ENCODE measurements around the gene KCNF1.

KCNF1 gene

DNA sequence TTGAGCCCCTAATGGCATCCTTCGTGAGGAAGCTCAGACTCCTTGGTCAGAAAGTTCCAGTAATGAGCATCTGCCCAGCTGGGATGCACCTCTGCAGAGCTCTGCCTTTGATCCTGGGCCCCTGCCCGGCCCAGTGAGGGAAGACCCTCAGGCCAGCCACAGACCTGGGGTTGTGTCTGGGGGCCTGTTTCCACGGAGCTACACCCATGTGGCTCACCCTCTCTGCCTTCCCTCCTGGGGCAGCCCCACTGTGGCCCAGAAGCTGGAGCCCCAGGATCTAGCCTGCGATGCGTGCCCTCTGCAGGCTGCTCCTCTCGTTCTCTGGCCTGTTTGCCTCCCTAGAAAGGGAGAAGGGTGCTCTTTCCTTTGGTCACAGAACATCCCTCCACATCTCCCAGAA lies 9.8 kb downstream of the KCNF1 start:
- no peak for DNase-seq

DNA sequence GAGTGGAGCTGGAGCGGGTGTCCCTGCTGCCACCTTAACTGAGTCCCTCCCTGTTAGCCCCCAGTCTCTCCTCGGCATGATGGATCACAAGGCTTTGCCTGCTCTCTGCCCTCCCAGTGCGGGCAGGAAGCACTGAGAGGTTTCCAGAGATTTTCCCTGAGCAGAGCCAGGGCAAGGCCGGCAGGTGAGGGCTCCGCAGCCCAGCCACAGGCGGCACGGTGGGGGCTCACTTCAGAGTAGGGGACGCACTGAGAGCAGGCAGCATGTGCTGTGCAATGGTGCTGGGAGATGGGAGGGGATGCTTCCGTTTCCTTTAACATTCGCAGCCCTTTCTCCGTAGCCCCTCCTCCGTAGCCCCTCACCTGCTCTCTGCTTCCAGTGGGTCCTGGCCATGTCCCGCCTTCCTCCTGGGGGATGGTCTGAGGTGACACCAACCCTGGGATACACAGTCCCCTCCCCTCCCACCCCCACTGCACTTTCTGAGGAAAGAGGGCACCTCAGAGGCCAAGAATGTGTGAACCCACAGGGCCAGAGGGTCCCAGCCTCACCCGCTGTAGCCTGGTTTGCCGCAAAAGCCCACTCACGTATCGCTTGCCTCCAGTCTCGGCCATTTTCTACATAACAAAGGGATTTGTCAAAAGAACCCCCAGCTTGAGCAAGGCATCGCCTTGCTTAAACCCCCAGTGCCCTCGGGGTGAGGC lies 10.7 kb downstream of the KCNF1 start:
- DNase-seq: no peak

DNA sequence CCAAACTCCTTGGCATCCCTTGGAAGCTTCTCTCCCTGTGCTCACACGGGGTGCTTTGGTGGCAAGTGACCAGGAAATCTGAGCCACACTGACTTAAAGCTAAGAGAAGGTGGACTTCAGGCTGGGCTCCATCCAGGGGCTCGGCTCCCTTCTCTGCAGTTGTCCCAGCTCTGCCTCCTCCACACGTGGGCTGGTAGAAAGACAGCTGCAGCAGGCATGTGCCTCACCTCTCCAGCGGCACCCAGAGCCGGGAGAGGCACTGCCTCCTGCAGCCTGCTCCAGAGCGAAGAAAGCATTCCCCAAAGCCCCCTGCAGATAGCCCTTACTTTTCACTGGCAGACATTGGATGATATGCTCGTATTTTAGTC lies 11.3 kb downstream of the KCNF1 start:
- no peak for DNase-seq

DNA sequence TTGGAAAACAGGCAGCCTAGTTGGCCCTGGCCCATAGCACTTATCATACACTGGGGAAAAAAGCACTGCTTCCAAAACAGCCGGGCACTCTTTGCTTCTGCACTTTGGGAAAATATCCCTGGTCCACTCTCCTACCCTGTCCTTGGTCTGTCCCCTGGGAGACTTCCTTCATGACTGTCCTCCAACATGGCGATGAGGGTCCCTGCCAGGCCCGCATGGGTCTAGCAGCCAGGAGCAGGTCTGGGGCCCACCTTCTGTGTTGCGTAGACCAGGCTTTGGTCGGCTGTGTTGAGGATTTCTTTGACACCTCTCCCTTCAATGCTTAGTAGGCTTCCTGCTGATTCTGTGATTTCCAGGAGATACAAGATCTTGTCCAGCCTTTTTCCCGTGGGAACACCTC lies 12.2 kb downstream of the KCNF1 start:
- no peak for DNase-seq

DNA sequence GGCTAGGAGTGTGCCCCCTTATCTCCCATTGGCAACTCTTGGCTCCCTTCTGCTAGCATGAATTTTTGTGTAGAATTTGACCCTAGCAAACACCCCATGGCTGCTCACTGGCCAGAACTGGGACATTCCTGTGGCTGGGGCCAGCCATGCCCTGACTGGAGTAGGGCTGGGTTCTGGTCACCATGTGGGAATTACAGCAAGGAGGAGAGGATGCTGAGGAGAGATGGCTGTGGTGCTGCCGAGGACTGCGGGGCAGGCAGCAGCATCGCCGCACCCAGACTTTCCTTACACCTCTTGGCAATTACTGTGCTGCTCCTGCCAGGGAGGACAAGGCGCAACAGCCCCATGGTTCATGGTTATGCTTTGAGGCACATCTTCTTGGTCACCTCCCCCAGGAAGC lies 12.7 kb downstream of the KCNF1 start:
- DNase-seq: no peak

DNA sequence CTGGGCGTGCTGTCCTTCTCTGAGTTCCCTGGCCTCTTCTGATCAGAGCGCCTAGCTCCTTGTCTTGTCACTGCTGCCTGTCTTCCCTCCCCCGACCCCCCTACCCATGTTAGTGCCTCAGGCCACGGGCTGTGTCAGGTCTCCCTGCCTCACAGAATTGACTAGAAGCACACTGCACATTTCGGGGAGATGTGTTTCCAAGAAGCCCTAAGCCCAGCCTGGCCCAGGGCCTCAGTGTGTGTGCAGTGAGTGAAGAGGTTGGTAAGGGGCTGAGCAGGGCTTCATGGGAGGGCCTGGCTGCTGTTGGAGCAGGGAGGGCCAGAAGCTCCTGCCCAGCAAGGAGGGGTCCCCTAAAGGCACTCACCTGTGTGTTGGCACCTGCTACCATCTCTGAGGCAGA lies 13.1 kb downstream of the KCNF1 start:
- no peak for DNase-seq

DNA sequence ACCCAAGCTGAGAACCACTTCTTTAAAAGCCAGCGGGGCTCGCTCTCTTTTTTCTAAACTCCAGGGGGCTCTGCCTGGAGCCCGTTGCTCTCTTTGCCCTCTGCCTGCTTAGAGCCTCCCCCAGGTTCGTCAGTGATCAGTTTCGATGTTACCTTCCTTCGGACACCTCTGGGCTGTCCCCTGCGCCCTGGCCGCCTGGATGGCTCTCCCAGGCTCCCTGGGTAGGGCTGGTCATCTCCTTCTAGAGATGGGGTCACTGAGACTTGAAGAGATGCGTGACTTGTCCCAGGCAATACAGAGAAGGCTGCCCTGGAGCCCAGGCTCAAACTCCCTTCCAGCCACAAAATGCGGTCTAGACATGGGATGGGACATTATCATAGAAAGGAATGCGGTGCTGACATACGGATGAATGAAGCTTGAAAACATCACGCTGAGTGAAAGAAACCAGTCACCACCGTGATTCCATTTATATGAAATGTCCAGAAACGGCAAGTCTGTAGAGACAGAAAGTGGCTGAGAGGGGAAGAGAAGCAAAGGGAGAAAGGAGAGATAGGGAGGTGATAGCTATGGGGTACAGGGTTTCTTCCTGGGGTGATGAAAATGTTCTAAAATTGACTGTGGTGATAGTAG lies 14.6 kb downstream of the KCNF1 start:
- DNase-seq: no peak

DNA sequence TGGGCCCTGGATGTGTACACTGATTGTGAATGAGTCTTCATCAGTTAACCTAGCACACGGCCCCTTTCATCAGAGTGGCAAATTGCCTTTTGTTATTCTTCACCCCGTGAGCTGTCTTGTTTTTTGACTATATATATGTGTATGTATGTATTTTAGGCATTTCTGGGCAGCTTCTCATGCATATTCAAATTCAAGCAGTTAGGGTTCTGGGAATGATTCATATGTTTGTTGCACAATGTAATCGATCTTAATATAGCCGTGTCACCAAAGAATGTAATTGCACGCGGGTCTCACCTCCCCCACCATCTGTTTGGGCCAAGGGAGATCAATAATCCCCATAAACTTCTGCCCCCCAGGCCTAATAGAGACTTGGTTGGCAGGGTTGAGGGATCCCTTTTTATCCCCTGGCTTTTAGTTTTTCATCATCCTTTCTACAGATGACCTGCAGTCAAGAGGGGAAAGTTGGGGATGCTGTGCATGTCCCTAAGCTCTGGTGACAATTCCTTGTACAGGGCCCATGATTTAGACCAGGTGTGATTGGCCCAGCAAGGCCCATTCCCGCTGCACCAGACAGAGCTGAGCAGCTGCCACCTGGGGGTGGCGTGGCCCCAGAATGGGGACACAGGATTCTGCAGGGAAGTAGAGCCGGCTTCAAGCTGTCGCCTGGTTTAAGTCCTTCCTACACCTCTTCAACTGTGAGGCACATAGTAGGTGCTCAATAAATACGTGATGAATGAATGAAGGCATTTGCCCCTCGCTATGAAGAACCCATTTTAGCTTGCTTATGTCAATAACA lies 19.2 kb downstream of the KCNF1 start:
- no peak for DNase-seq

DNA sequence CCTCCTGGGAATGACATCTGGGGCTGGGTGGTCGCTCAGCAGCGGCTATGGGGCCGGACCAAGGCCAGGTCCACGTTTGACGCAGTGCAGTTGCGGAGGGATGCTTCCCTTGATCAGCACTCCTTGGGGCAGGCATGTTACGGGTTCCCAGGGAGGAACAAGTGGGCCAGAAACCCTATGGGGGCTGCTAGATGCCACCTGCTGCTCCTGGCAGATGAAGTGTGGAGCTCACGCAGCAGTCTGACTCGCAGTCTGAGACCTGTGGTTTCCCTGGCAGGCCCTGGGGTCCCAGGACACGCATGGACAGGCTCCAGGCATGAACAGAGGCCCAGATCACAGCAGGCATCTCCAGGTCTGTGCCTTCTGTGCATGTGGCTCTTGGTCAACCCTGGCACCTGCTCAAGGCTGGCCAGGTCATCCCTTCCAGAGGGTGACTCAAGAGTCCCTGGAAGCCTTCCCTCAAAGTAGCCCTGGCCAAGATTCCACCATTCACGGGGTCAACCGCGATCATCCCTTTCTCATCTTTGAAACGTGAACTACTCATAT lies 20.0 kb downstream of the KCNF1 start:
- no peak for DNase-seq

DNA sequence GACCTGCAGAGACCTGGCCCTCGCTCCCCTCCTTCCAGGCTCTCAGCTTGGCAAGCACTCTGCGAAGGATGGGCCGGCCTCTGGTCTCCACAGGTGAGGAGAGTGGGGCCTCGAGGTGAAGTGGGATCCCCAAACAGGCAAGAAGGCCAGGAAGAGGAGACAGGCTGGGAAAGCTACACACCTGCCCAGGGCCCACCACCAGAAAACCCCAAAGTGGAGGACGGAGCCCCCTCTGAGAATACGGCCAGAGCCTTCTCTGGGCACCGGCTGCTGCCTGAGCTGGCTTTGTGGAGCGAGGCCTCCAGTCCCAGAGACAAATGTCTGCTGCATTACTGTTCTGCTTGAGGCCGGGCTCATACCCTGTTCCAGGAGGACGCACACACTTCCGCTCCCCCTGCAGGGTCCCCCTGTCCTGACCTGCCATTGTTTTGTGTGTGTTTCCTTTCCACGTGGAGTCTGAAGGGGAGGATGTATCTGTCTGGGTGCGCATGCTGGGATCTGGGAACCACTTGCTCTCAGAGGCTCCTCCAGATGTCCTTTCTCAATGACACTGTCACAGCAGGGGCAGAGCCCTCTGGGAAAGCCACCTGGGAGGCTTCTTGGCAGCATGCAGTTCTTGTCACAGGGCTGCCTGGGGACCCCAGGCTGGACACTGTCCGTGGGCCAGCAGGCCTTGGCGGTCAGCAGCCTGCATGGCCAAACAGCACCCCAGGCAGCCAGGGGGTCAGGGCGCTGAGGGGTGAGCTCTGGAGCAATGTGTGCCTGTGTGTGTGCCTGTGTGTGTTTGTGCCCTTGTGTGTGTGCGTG lies 20.8 kb downstream of the KCNF1 start:
- DNase-seq: no peak

DNA sequence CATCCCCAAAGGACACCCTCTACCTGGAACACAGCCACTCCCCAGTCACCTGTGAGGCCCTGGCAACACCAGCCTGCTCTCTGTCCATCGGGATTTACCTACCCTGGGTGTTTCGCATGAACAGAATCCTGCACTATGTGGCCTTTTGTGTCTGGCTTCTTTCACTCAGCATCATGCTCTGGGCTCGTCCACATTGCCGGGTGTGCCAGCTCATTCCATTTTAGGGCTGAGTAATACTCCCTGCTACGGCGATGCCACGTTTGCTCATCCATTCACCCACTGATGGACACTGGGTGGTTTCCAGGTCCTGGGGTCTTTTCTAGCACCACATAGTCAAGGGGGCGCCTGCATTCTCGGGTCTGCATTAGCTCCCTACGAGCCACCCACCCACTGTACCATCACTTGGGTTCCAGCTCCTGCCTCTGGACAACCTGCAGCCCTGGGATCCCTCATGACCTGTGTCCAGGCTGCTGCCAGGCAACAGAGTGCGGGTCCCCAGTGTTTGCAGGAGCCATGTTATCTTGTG lies 22.0 kb downstream of the KCNF1 start:
- no peak for DNase-seq

DNA sequence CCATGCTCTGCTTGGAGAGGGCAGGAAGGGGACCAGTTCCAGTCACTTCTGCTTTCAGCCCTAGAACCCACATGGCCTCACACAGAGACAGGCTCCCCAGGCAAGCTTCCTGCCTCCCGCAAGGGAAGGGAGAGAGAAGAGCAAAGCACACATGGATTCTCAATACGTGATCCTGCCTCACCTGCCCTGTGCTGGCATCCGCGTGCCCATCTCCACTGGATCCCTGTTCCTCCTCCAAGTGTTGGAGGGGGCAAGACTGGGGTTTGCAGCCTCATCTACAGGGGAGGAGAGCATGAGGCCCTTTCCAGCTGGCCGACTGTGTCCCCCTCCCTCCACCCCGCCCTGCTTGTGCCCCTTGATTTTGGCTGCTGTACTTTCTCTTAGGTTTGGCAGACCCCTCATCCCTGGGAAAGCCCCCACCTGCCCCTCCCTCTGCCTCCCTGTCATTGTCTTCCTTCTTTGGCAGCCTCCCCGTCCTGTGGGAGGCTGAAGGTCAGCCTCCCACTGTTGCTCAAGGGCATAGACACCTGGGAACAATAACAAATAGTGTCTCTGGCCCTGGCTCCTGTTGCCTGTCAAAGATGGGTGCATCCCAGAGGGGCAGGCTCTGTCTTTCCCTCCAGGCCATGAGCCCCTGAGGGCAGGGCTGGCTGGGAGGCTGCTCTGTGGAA lies 22.7 kb downstream of the KCNF1 start:
- no peak for DNase-seq

DNA sequence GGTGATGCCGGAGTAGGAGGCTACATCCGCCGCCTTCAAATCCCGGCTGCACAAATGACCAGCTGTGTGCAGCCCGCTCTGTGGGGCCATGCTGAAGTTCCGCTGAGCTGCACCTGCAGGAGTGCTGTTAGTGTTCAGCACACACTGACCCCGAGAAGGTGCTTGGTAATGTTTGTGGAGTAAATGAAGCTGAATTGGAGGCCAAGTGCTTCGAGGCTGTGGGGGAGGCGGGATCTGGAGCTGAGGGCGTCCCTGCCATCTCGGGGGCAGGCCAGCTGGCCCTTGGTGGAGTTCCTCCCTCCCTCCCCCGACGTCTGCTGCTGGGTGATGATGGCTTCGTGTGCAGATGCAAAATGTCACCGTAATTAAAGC lies 23.2 kb downstream of the KCNF1 start:
- DNase-seq: no peak

DNA sequence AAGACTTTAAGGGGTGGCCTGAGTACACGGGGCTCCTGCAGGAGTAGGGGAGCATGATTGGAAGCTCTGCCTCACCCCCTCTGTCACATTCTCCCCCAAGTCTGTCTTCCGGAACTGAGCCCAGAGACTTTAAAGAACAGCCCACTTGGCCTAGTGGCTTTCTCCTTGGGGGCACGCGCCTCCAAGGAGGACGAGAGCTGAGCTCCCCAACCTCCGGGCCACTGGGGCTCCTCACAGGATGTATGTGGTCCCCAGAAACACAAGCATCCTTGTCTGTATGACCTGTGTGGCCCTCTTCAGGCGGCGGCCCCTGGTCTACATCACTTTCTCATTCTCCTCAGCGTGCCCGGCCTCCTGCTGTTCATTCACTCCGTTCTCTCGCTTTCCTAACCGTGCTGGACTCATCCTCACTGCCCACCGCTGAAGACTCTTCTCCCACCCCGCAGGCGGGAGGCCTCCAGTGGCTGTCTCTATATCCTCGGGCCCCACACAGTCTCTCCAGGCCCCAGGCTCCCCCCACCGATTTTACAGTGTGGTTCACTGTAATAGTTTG lies 23.7 kb downstream of the KCNF1 start:
- no peak for DNase-seq

DNA sequence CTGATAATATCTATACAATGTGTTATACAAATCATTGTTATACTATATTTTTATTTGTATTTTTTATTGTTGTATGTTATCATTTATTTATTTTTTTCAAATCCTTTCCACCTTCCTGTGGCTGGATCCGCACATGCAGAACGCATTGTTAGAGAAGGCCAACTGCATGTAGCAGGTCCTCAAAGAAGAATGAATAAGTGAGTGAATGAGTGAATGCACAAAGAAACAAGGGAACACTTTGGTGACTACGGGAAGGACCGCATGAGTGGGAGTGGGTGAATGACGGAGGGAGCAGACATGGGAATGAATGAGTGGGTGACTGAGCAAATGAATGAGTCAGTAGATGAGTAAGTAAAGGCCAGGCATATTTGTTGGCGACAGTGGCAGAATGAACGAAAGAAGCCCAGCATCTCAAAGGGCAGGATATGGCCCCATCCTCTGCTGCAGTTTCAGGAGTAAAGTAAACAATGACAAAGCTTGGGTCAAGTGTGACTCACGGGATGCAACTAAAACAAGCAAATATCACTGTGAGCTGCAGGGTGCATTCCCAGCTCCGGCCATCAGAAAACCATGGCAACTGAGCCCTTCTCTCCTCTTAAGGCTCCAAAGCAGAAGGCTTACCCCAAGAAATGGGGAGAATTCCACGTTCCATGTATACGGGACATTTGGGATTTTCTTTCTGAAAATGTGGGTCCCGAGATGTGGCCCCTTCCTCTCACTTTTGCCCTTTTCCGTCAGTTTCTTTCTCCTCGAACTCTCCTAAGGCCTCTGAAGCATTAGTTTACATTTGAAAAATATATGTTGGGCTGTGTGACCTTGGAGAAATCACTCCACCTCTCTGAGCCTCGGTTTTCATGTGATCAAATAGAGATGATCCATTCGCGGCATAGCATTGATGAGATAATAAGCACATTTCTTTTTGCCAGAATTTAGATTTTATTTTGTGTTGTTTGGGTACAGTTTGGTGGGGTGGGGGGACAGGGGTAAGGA lies 24.5 kb downstream of the KCNF1 start:
- no peak for DNase-seq

DNA sequence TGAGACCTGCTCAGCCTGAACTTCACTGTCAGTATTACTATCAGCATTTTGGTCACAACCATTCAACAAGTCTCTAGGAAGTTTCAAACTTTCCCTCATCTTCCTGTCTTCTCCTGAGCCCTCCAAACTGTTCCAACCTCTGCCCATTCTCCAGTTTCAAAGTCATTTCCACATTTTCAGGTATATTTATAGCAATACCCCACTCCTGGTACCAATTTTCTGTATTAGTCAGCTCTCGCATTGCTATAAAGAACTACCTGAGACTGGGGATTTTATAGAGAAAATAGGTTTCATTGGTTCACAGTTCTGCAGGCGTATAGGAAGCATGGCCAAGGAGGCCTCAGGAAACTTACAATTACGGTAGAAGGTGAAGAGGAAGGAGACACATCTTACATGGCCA lies 27.3 kb downstream of the KCNF1 start:
- no peak for DNase-seq

DNA sequence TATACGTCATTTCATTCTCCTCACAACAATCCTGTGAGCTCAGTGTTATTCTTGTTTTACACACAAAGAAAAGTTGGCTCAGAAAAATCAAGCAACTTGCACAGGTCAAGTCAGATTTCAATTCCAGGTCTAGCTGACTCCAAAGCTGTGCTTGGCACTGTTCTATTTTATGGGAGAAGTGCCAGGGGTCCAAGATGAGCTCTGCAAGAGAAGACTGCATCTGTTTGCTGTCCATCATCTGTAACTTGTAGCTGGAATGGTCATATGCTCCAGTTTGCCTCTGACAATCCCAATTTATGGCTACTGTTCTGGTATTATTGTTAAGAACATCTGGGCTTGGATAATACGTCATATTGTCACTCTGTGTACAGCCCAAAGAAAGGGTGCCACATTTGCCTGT lies 28.9 kb downstream of the KCNF1 start:
- no peak for DNase-seq

DNA sequence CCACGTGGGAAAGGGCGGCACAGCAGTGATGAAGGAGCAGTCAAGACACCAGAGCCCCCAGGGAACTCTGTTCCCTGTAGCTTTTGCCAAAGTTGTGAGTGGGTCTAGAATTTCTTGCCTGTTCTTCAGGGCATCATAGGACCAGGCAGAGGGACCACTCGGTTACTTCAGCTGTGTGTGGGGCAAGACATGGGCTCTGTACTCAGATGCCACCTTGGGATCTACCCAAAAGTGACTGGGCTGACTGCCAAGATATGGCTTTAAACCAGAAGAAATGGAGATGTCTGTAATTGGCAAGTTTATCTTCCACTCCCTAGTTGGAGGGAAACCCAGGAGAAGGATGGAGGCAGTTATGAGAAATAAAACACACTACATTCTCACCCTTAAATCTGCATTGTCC lies 29.6 kb downstream of the KCNF1 start:
- no peak for DNase-seq

DNA sequence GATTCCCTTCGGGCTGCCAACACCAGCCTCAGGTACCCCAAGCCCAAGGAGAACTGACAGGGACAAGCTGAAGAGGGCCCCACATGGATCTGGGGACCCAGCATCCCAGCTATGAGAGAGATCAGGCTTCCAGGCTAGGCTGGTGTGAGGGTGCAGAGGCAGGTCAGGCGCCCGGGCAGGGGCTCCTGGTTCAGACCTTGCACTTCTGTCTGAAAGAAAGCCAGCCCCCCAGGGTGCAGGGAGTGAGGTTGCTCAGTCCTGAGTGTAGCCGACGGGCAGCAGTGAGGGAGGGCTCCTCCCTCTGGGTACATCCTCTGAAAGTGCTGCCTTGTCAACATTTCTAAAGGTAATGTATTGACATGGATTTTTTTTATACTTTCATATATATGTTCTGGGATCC lies 33.1 kb downstream of the KCNF1 start:
- no peak for DNase-seq

DNA sequence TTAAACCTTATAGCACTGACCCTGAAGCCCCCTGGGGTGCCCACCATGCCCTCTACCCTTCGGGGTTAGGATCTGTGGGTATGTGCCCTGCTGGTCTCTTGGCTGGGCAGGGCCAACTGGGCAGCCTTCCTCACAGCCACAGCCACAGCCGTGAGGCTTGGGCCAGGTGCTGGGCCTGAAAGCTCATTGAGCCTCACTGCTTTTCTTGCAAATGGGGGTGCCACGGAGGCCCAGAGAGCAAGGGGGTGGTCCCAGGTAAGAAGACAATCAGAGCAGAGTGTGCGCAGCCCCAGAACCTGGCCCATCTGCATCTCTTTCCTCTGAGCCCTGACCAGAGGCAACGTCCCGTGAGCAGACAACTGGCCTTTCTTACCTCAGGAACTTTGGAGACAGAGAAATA lies 34.7 kb downstream of the KCNF1 start:
- DNase-seq: no peak

DNA sequence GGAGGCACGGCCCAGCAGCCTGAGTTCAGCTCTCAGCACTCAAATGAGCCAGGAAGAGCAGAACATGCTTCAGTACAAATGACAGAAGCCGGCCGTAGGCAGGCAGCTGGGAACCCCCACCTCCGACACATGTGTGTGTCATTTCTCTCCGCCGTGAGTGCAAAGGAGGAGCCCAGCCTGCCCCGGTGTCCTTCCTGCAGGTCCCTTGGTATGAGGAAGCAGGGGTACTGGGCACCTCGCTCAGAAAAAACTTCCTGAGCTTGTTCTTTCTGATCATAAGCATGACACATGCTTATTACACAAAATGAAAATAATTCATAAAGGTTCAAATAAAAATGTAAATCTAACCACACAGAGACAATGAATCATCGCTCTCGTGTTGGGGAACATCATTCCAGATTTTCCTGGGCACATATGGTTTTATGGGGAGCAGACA lies 35.3 kb downstream of the KCNF1 start:
- no peak for DNase-seq

All from CD4-positive, alpha-beta T cell treated with Interferon gamma for 1 hour (primary cell).